Brain microvascular endothelial cell (primary cell): ENCODE measurements around the gene CNKSR2.
A peak's percentile ranks its signal among the peaks of the same experiment; 100 is the strongest.

ENCODE experiments used
- DNase-seq: peaks from one replicate; pipeline ENCODE4 v3.0.0-alpha.2; 2020
- H3K27ac ChIP-seq: fragments of 250-450 bp; sonication (Bioruptor Pico); 2 replicates; pipeline ENCODE4 v1.5.1; 2020; ENCODE audit warnings: mild to moderate bottlenecking, moderate library complexity
- H3K27me3 ChIP-seq: fragments of 250-450 bp; sonication (Bioruptor Pico); replicated peaks from 2 replicates; pipeline ENCODE4 v1.5.1; 2020; ENCODE audit warnings: mild to moderate bottlenecking
- H3K36me3 ChIP-seq: fragments of 250-450 bp; sonication (Bioruptor Pico); replicated peaks from 2 replicates; pipeline ENCODE4 v1.5.1; 2020; ENCODE audit warnings: mild to moderate bottlenecking
- H3K4me3 ChIP-seq: 2 replicates; pipeline ENCODE4 v1.5.1; 2011; ENCODE audit warnings: low read depth, mild to moderate bottlenecking, control low read depth, low read length, moderate library complexity
- CTCF ChIP-seq: IDR thresholded peaks from 2 replicates; pipeline ENCODE4 v1.5.1; 2011; ENCODE audit warnings: low read depth, mild to moderate bottlenecking, moderate library complexity, low read length, control low read depth, inconsistent platforms; ENCODE audit errors: missing control alignments
- in situ Hi-C: cut with HindIII; loops from 2 replicates; pipeline ENCODE4 v1.10.0; 2017; ENCODE audit warnings: low sequenced_read_pairs, low pct_ligation_motif_present

Gene CNKSR2

GRCh38 chrX:21373637-21374162, 518 bp upstream of the CNKSR2 start:
- DNase-seq: no peak
- H3K27ac ChIP-seq: no peak overlapping the region
- no peaks in the 10 kb centered on the region for H3K27me3 ChIP-seq

GRCh38 chrX:21374994-21375707, 933 bp downstream of the CNKSR2 start:
- H3K27ac ChIP-seq: no peak overlapping the region
- no peak for TF ChIP-seq CTCF
- H3K36me3 ChIP-seq: no peaks in the 10 kb centered on the region
- no peak for DNase-seq
- peak overlapping the region; percentile 56 for H3K4me3 ChIP-seq
- no peaks in the 10 kb centered on the region for H3K27me3 ChIP-seq
- in situ Hi-C loops: no loop called here

More at GRCh38 chrX:21373637-21374162, 518 bp upstream of the CNKSR2 start:
- no peak for TF ChIP-seq CTCF
- in situ Hi-C loops: no loop called here
- Histone ChIP-seq H3K36me3 (no peaks in the 10 kb centered on the region), H3K4me3 (peak overlapping the region; percentile 56)

- Histone ChIP-seq H3K27me3 (no peaks in the 10 kb centered on the region), H3K27ac (no peak overlapping the region), H3K4me3 (peak overlapping the region; percentile 56), H3K36me3 (no peaks in the 10 kb centered on the region)
- in situ Hi-C loops: no loop called here
- no peak for DNase-seq
- TF ChIP-seq CTCF: peak; percentile 37
Observed at GRCh38 chrX:21375708-21376009, 1.4 kb downstream of the CNKSR2 start.

- Histone ChIP-seq H3K4me3 (no peak overlapping the region), H3K36me3 (no peaks in the 10 kb centered on the region), H3K27ac (no peak overlapping the region), H3K27me3 (no peaks in the 10 kb centered on the region)
- in situ Hi-C loops: no loop called here
- DNase-seq: no peak
- TF ChIP-seq CTCF: no peak
Observed at GRCh38 chrX:21376636-21377035, 2.4 kb downstream of the CNKSR2 start.

- H3K4me3 ChIP-seq: no peak overlapping the region
- no peaks in the 10 kb centered on the region for H3K27me3 ChIP-seq
- in situ Hi-C loops: no loop called here
- no peak overlapping the region for H3K27ac ChIP-seq
- no peaks in the 10 kb centered on the region for H3K36me3 ChIP-seq
- no peak for TF ChIP-seq CTCF
- no peak for DNase-seq
Observed at GRCh38 chrX:21379991-21380390, 5.8 kb downstream of the CNKSR2 start.

- in situ Hi-C loops: no loop called here
- DNase-seq: no peak
Observed at GRCh38 chrX:21382715-21383114, 8.5 kb downstream of the CNKSR2 start.

More at GRCh38 chrX:21382715-21383114, 8.5 kb downstream of the CNKSR2 start:
- Histone ChIP-seq H3K36me3 (no peaks in the 10 kb centered on the region), H3K27ac (no peak overlapping the region), H3K27me3 (no peaks in the 10 kb centered on the region), H3K4me3 (no peak overlapping the region)
- TF ChIP-seq CTCF: peak; percentile 18
